GM21737 (cell line): ENCODE results near the gene UBTD1.
"Not testable (repeated sequence)": the region's sequence is repeated elsewhere in the genome, so short reads cannot be mapped to it uniquely, and the experiment has no call there.

Experiments used
- ATAC-seq: cut with Tn5 transposase; IDR thresholded peaks from one replicate; pipeline ENCODE4 v1.9.1; 2021; ENCODE audit warnings: mild to moderate bottlenecking, moderate library complexity; ENCODE audit not compliant: unreplicated experiment

UBTD1 gene

DNA sequence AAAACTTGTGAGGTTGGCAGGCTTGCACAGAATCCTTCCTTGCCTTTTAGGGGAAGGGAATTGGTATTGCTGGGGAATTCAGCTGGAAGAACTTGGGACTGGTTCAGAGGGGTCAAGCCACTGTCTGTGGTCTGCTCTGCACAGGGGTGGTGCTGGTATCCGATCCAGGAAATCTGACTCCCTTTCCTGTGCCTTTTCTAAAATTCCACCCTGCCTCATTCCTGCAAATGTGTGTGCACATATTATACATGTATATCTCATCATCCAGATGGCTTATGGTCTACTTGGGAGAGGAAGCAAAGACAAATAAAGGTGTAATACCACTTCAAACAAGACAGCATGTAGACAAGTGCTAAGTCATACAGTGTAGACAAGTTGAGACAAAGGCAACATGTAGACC, 14.3 kb downstream of the UBTD1 start:
- no peak for ATAC-seq

GRCh38 chr10:97514344-97514743, 15.6 kb downstream of the UBTD1 start:
- no peak for ATAC-seq

- ATAC-seq, result no peak
Observed at GRCh38 chr10:97515271-97515978, 16.7 kb downstream of the UBTD1 start.

GRCh38 chr10:97517096-97517750, 18.5 kb downstream of the UBTD1 start:
- no peak for ATAC-seq

DNA sequence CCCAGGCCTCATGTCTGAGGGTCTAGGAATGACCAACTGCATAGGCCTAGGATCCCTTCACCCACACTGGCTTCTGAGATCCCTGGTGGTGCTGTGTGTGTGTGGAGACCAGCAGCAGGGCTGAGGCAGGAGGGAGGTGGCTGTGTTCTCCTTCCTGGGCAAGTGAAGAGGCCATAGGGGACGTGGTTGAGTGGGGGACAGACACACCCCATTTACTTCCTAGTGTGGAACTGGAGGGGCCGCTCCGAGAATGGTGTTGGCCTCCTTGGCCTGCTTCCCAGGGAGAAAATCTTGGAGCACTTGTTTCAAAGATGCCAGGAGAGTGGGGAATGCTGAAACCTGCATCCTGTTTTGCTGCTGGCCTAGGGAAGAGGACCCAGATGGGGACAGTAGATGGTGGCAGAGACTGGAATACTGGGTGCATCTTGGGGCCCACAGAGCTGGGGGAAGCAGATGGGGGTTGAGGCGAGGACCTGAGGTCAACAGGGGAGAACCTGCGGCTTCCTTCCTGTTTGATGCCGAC, 19.1 kb downstream of the UBTD1 start:
- ATAC-seq, result no peak

GRCh38 chr10:97518301-97519043, 19.7 kb downstream of the UBTD1 start:
- no peak for ATAC-seq

GRCh38 chr10:97519342-97519741, 20.6 kb downstream of the UBTD1 start:
- ATAC-seq, result no peak

- no peak for ATAC-seq
Observed at GRCh38 chr10:97520520-97520919, 21.8 kb downstream of the UBTD1 start.

- no peak for ATAC-seq
Observed at GRCh38 chr10:97520978-97521761, 22.4 kb downstream of the UBTD1 start.

GRCh38 chr10:97522071-97522470, 23.3 kb downstream of the UBTD1 start:
- no peak for ATAC-seq

DNA sequence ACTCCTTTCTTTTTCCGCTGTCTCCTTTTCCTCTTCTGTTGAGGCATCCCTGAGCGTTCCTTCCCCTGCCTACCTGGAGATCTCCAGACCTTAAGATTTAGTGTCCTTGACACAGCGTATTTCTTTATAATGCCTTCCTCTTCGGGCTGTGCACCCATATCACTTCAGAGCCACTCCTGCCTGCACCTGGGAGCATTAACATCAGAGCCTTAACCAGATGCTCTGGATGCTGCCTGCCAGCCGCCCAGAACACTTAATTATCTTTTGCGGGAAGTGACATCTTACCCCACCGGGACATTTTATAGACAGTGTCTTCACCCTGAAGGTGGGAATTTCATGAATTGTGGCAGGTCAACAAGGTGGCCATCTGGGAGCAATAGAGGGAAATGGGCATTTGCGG, 24.2 kb downstream of the UBTD1 start:
- no peak for ATAC-seq

GRCh38 chr10:97525086-97525485, 26.4 kb downstream of the UBTD1 start:
- no peak for ATAC-seq

DNA sequence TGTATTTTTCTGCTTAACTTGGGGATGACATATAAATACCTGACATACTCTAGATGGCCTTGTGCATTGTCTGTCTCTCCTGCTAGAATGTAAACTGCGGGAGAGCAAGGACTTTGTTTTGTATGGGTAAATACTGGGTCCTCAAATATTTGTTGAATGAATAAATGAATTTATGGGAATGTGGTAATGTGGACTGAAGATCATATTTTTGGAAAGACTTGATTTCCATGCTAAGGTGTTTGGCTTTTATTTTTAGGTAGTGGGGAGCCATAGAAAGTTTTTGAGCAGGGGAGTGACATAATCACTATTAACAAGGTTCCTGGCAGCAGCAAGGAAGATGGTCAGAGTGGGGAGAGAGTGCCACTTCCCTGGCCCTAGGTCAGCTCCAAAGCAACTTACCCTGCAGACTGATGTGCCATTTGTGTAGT, 27.0 kb downstream of the UBTD1 start:
- no peak for ATAC-seq

- ATAC-seq, result not testable (repeated sequence)
Observed at GRCh38 chr10:97528876-97529275, 30.2 kb downstream of the UBTD1 start.

DNA sequence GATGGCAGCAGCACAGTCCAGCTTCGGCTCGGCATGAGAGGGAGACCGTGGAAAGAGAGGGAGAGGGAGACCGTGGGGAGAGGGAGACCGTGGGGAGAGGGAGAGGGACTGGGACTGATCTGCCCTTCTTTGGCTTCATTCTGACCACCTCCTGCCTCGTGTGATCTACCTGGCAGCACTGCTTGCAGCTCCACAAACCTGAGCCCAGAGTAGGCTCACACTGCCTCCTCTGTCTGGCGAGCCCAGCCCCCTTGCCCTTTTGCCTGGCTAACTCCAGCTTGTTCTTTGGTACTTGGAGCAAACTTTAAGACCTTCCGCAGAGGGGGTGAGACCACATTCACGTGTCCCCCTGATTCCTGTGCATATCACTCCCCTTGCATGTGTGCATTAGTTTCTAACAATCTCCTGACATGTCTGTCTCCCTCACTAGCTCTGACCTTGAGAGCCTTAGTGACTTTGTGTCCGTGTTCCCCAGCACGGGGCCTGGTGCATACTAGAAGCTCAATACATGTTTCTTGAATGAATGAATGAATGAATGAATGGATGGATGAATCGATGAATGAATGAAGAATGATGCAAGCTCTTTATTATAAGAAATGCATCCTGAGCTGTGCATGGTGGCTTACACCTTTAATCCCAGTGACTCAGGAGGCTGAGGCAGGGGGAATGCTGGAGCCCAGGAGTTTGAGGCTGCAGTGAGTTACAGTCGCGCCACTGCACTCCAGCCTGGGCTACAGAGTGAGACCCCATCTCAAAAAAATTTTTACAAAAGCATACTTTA, 31.2 kb downstream of the UBTD1 start:
- no peak for ATAC-seq

- no peak for ATAC-seq
Observed at GRCh38 chr10:97531401-97531986, 32.8 kb downstream of the UBTD1 start.

DNA sequence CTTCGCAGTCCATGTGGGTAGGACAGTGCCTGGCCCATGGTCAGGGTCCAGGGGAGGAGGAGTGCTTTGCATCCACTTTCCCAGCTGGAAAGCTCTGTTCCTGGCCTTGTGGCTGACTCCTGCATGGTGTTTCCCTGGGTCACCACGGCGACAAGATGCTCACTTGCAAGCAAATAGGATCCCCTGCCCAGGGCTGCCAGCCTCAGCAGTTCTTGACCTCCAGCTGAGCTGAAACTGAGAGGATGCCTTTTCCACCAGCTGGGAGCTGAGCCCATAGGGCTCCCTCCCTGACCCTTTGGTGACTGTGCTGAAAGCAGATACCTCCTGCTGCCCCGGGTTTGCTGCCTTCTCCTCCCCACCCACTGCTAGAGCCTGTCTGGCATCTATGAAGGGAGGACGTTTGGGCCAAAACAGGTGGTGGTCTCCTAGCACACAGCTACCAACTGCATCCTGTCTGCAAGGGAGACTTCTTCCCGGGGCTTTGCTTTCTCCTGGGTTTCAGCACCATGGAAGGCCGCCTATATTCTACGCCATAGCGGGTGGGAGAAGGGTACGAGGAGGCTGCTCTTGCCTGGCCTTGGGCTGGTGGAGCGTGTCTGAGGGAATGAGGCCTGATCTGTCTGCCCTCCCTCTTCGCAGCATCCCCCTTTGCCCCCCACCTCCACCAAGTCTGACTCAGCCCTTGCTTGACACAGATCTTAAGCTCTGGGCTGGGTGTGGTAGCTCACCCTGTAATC, 34.4 kb downstream of the UBTD1 start:
- no peak for ATAC-seq

- no peak for ATAC-seq
Observed at GRCh38 chr10:97533888-97534287, 35.2 kb downstream of the UBTD1 start.

- no peak for ATAC-seq
Observed at GRCh38 chr10:97534746-97535367, 36.1 kb downstream of the UBTD1 start.
